K562 (cell line): ENCODE data around the gene MYLIP. TPM values are rescaled to one million over a fixed set of nuclear protein-coding genes. Genes with fewer than 3 reads are reported as not detected.
A peak's percentile ranks its signal among the peaks of the same experiment; 100 is the strongest.

Experiments
- CBFA2T2 ChIP-seq: fragments of 450-650 bp; conservative IDR thresholded peaks from 2 replicates; pipeline ENCODE4 v1.6.1; 2017; ENCODE audit warnings: mild to moderate bottlenecking
- CBX8 ChIP-seq: fragments of 200-600 bp; sonication (generic); IDR thresholded peaks from 2 replicates; pipeline ENCODE4 v1.6.1; 2012; ENCODE audit warnings: borderline replicate concordance, mixed run types, low read depth, mild to moderate bottlenecking, moderate library complexity, mixed read lengths, low read length, control low read depth, inconsistent platforms; ENCODE audit not compliant: poor library complexity, severe bottlenecking; ENCODE audit errors: extremely low read depth
- E2F3 ChIP-seq: fragments of 250-450 bp; sonication (Bioruptor Pico); IDR thresholded peaks from 2 replicates; pipeline ENCODE4 v1.4.0; 2020; ENCODE audit warnings: mild to moderate bottlenecking
- ELK3 ChIP-seq: fragments of 450-650 bp; formaldehyde crosslinking; IDR thresholded peaks from 2 replicates; pipeline ENCODE4 v1.4.0; 2020; ENCODE audit warnings: mild to moderate bottlenecking
- EWSR1 ChIP-seq: fragments of 450-650 bp; IDR thresholded peaks from 2 replicates; pipeline ENCODE4 v1.6.1; 2018; ENCODE audit warnings: borderline replicate concordance, mild to moderate bottlenecking, low read depth, moderate library complexity; ENCODE audit not compliant: partially characterized antibody
- MCM5 ChIP-seq: fragments of 450-650 bp; IDR thresholded peaks from 2 replicates; pipeline ENCODE4 v1.6.1; 2016; ENCODE audit warnings: low read depth
- NCOA4 ChIP-seq: fragments of 450-650 bp; IDR thresholded peaks from 2 replicates; pipeline ENCODE4 v1.6.1; 2018; ENCODE audit warnings: mild to moderate bottlenecking; ENCODE audit not compliant: partially characterized antibody
- NR2C1 ChIP-seq, 2 experiments: fragments of 450-650 bp; IDR thresholded peaks; 2 replicates each; pipeline ENCODE4 v1.6.1; 2017; ENCODE audit warnings: mild to moderate bottlenecking in 2 of 2, antibody characterized with exemption in 1 of 2, inconsistent platforms in 1 of 2, missing compliant biosample characterization in 1 of 2, missing genetic modification characterization in 1 of 2
- POLR2B ChIP-seq: fragments of 450-650 bp; IDR thresholded peaks from 2 replicates; pipeline ENCODE4 v1.6.1; 2018; ENCODE audit warnings: low read depth; ENCODE audit not compliant: partially characterized antibody
- PTRF ChIP-seq: fragments of 450-650 bp; IDR thresholded peaks from 2 replicates; pipeline ENCODE4 v1.6.1; 2016; ENCODE audit warnings: mild to moderate bottlenecking, missing genetic modification characterization, missing compliant biosample characterization
- SETDB1 ChIP-seq: IDR thresholded peaks from one replicate; pipeline ENCODE4 v1.6.1; 2012; ENCODE audit warnings: low read length, control low read depth, inconsistent platforms
- THAP12 ChIP-seq: fragments of 250-450 bp; sonication (Bioruptor Pico); IDR thresholded peaks from 2 replicates; pipeline ENCODE4 v1.9.0; 2021; ENCODE audit warnings: mild to moderate bottlenecking, inconsistent platforms
- TOE1 ChIP-seq, 2 experiments: fragments of 450-650 bp in 1 of 2; sonication (generic) in 1 of 2; formaldehyde crosslinking in 1 of 2; IDR thresholded peaks; 2 replicates each; pipeline versions ENCODE4 v1.7.1 to v1.8.0; 2016 to 2022; ENCODE audit warnings: borderline replicate concordance in 2 of 2, mild to moderate bottlenecking in 2 of 2, antibody characterized with exemption in 1 of 2, inconsistent platforms in 1 of 2, low read depth in 1 of 2, missing genetic modification reagents in 1 of 2, moderate library complexity in 1 of 2
- ZBTB9 ChIP-seq: fragments of 450-650 bp; formaldehyde crosslinking; IDR thresholded peaks from 2 replicates; pipeline ENCODE4 v1.4.0; 2020; ENCODE audit warnings: mild to moderate bottlenecking, moderate library complexity
- ZNF12 ChIP-seq: sonication (generic); formaldehyde crosslinking; IDR thresholded peaks from 2 replicates; pipeline ENCODE4 v1.4.0; 2020; ENCODE audit warnings: mild to moderate bottlenecking, missing genetic modification reagents
- ZNF592 ChIP-seq: fragments of 450-650 bp; IDR thresholded peaks from 2 replicates; pipeline ENCODE4 v1.6.1; 2017; ENCODE audit warnings: antibody characterized with exemption, mild to moderate bottlenecking
- ZSCAN29 ChIP-seq: fragments of 450-650 bp; IDR thresholded peaks from 2 replicates; pipeline ENCODE4 v1.6.1; 2017
- polyA plus RNA-seq, 8 experiments: library from polyadenylated mRNA; depleted of rRNA in 4 of 8; stranded (reverse) in 5 of 8; unstranded in 3 of 8; fragments of >200 nt; fragmentation: Nextera tagmentation in 2 of 8; fragmentation: Illumina TruSeq in 1 of 8; extraction: Ambion mirVana in 2 of 8; extraction: Trizol in 1 of 8; gene quantifications; 2 replicates each; pipeline versions ENCODE4 v1.2.1 to v1.2.3, GENCODE V29; 2011 to 2014; ENCODE audit warnings: inconsistent platforms in 1 of 8, missing spikeins in 1 of 8
- total RNA-seq, 7 experiments: library from RNA; depleted of rRNA in 6 of 7; stranded (reverse); fragments of >200 nt in 6 of 7; fragmentation: Illumina TruSeq in 2 of 7; extraction: Trizol in 2 of 7; gene quantifications; 2 replicates each; pipeline versions ENCODE4 v1.2.1 to v1.2.3, GENCODE V29; 2011 to 2021; ENCODE audit warnings: low replicate concordance in 1 of 7

The MYLIP gene
- total and polyA plus RNA-seq, 9 of the 15 experiments (the other 6 are each of a cell fraction or from before 2014, with no cell fraction given): 10.8 to 43.5 (median 31.5) TPM

- no peak for TF ChIP-seq THAP12 (CRISPR knock-in tag)
- no peak for TF ChIP-seq MCM5
- no peak for TF ChIP-seq ZBTB9 (CRISPR knock-in tag)
- no peak for TF ChIP-seq CBFA2T2
- no peak for TF ChIP-seq SETDB1
- TF ChIP-seq POLR2B: no peak
- no peak for TF ChIP-seq ZSCAN29
- TF ChIP-seq ELK3 (CRISPR knock-in tag): no peak
- no peak for TF ChIP-seq CBX8
- no peak for TF ChIP-seq E2F3 (CRISPR knock-in tag)
- no peak for TF ChIP-seq EWSR1
- 0 out of 2 replicates have a peak, but pooled peaks have one; percentile 0 for TF ChIP-seq ZNF592
- TF ChIP-seq PTRF (tag): no peak
- no peak for TF ChIP-seq NR2C1 (IDR thresholded peaks at IDR 0.05)
- TF ChIP-seq NR2C1 (tag; IDR thresholded peaks at IDR 0.05): peak; percentile 50
- no peak for TF ChIP-seq ZNF12 (CRISPR knock-in tag)
- no peak for TF ChIP-seq NCOA4
- no peak for TF ChIP-seq TOE1 (IDR thresholded peaks at IDR 0.05; ENCODE audit: borderline replicate concordance)
- no peak for TF ChIP-seq TOE1 (CRISPR knock-in tag; IDR thresholded peaks at IDR 0.05; ENCODE audit: borderline replicate concordance, low read depth)
Measured at GRCh38 chr6:16130437-16130891, 1.6 kb downstream of the MYLIP start (continued).
